HG02852 (cell line): Measurements from ENCODE around the gene ARL4D.
"Not testable (repeated sequence)": the region's sequence is repeated elsewhere in the genome, so short reads cannot be mapped to it uniquely, and the experiment has no call there.

Experiments used
- ATAC-seq: cut with Tn5 transposase; IDR thresholded peaks from one replicate; pipeline ENCODE4 v1.9.1; 2021; ENCODE audit warnings: mild to moderate bottlenecking, moderate library complexity; ENCODE audit not compliant: unreplicated experiment

ARL4D gene

DNA sequence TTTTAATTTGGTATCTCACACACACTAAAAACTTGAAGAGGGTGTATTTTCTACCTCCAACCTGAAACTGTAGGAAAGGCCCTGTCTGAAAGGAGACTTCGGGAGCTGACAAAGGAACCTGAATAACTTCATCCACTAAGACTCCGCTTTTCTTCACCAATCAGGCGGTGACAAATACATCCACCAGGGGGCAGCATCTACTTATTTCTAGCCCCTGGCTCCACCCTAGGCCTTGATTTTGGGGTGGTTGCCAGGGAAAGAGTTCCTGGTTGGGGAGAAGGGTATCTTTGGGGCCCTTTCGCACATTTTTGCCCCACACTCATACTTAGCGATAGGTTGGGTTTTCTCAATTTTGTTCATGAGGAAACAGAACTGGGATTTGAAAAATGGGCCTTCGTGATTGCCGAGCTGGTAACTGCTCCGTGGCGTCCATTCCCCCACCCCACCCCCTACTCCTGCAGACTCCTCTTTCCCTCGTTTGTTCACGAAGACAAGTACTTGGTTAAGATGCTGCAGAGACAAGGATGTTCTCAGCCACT is 4.8 kb upstream of the ARL4D start:
- ATAC-seq = no peak

- not testable (repeated sequence) for ATAC-seq
These were observed 4.1 kb upstream of the ARL4D start for GRCh38 chr17:43394696-43395095.

GRCh38 chr17:43395165-43395564 is 3.6 kb upstream of the ARL4D start:
- no peak for ATAC-seq

GRCh38 chr17:43396491-43397060 is 2.2 kb upstream of the ARL4D start:
- no peak for ATAC-seq

DNA sequence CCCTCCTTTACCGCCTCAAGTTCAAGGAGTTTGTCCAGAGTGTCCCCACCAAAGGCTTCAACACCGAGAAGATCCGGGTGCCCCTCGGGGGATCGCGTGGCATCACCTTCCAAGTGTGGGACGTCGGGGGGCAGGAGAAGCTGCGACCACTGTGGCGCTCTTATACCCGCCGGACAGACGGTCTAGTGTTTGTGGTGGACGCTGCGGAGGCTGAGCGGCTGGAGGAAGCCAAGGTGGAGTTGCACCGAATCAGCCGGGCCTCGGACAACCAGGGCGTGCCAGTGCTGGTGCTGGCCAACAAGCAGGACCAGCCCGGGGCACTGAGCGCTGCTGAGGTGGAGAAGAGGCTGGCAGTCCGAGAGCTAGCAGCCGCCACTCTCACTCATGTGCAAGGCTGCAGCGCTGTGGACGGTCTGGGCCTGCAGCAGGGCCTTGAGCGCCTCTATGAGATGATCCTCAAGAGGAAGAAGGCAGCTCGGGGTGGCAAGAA is 1.1 kb downstream of the ARL4D start:
- no peak for ATAC-seq

DNA sequence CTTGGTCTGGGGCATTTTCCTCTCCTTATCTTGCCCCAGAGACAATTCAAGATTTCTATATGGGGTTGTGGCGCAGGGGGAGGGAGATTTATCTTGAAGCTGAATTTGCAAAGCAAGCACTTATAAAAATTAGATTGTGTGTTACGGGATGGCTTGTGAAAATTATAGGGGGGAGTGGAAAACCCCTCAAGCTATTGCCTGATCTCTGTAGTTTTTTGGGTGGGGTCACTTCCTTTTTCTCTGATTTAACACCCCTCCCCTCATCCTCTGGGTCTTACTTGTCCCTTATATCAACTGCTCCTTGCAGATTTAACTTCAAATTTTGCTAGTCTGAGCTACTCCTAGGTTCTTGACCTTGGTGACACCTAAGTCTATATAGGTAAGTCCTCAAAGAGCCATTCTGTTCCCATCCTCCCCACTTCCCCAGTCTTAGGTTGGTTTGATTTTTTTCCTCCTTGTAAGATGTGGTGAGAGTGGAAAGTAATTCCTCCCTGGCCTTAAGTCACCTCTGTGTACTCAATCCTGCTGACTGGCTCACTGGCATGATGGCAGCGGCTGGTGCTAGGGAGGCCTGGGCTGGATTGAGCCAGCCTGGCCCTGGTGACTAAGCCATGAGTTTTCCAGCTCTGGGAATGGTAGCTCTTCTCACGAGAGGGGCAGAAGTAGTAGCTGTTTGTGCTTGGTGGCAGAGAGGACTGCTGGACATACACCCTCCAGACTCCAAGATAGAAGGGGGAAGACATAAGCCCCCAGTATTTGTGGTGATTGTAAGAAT is 2.3 kb downstream of the ARL4D start:
- ATAC-seq = no peak

- ATAC-seq = no peak
These were observed 3.3 kb downstream of the ARL4D start for GRCh38 chr17:43402078-43402477.

GRCh38 chr17:43402567-43402966 is 3.8 kb downstream of the ARL4D start:
- ATAC-seq = no peak

DNA sequence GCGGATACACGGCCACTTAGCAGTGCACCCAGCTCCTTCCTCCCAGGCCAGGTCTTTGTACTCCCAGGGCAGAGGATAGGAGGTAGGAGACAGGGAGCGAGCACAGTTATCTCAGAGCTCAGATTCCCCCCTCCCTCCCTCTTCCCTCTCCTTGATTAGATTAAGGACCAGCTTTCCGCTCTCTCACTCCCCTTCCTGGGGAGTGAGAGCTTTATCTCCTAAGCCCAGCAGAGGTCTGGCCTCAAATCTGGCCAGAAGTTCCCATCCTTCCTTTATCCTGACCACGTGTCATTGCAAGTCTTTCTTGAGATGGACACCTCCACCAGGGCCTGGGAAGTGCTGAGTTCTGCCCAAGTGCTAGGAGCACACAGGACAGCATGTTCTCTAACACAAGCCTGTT is 5.1 kb downstream of the ARL4D start:
- ATAC-seq = no peak

DNA sequence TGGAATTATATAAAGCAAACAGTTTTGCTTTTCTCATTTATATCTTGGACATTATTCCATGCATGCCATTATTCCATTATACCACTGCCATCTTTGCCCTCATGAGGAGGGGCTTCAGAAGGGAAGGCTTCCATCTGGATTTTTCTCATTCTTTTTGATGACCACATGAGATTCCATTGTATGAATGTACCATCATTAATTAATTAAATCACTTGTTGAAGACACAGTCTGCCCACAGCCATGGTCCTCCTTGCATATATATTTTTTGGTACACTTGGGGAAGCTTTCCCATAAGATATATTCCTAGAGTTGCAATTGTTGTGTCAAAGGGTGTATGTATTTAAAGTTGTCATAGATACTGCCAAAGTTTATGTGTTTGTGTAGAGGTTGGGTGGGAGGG is 7.1 kb downstream of the ARL4D start:
- no peak for ATAC-seq

- ATAC-seq = no peak
These were observed 8.2 kb downstream of the ARL4D start for GRCh38 chr17:43406676-43407645.

DNA sequence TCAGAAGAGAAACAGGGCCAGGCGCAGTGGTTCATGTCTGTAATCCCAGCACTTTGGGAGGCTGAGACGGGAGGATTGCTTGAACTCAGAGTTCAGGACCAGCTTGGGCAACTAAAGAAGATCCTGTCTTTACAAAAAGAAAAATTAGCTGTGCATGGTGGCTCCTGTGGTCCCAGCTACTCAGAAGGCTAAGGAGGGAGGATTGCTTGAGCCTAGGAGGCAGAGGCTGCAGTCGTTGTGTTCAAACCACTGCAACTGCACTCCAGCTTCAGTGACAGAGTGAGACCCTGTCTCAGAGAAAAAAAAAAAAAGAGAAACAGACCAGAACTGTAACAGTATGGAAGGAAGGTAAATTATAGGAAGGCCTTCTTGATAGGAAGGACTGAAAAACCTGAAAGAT is 10.3 kb downstream of the ARL4D start:
- no peak for ATAC-seq

- no peak for ATAC-seq
These were observed 12.0 kb downstream of the ARL4D start for GRCh38 chr17:43410557-43411368.

GRCh38 chr17:43411369-43411677 is 12.5 kb downstream of the ARL4D start:
- no peak for ATAC-seq

DNA sequence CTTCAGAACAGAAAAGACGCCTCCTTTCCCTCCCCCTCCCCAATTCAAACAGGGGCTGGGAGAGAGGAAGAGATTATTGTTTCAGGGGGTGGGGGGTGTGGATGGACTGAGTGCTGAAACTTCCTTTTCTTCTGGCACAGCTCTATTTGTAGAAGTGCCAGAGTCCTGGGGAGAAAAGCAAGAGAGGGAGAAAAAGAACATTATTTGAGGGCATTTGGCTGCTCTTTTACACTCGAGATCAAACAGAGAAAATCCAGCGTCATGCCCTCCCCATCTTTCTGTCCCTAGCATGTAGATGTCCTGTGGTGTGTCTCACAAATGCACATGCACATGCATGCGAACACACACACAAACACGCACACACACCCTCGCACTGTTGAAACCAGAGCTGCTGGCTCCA is 13.0 kb downstream of the ARL4D start:
- ATAC-seq = no peak

- no peak for ATAC-seq
These were observed 13.4 kb downstream of the ARL4D start for GRCh38 chr17:43412166-43412565.

DNA sequence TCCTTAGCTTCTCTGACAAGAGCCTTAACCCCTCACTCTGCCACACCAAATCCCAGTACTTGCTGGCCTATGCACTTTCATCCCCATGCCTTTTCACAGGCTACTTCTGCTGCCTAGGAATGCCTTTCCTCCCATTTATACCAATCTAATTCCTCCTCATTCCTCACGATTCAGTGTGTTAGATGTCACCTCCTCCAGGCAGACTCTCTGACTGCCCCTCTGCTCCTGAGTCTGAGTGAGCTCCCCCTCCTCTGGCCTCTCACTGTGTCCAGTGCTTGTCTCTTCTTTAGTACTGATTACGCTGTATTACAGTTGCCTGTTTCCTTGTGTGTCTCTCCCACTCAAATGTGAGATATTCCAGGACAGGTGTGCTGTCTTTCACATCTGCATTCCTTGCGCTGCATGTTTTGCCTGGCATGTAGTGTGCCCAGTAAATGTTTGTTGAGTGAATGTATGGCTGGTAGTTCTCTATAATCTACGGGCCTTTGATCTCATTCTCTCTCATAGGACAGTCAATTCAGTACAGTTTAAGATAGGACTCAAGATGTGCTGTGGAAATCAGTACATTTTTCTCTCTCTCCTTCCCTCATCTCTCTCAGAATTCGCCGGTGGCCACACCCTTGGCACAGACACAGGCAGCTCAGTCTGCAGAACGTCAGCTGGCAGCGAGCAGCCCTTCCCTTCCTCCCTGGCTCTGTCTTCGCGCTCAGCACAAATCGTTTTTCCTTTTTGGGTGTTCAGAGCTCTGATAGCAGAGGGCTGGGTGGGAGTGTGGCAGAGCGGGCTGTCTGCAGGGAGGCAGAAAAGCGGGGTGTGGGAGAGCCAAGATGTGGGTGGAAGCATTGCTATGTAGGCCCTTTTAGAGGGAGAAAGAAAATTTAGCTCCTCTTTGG is 18.5 kb downstream of the ARL4D start:
- no peak for ATAC-seq

- ATAC-seq = no peak
These were observed 19.9 kb downstream of the ARL4D start for GRCh38 chr17:43418441-43419374.
